Panc1 (cell line): ENCODE data around the gene FYN.

Source experiments
- POLR2AphosphoS5 ChIP-seq: IDR thresholded peaks from 2 replicates; pipeline ENCODE4 v1.6.1; 2012; ENCODE audit warnings: mild to moderate bottlenecking, low read depth, low read length, moderate library complexity
- SIN3A ChIP-seq: IDR thresholded peaks from 2 replicates; pipeline ENCODE4 v1.6.1; 2012; ENCODE audit warnings: low read depth, mild to moderate bottlenecking, low read length, moderate library complexity, borderline replicate concordance; ENCODE audit not compliant: insufficient read depth
- TF ChIP-seq, protein P1 (sequence below): fragments of 450-650 bp; IDR thresholded peaks from 2 replicates; pipeline ENCODE4 v1.5.1; 2017; ENCODE audit warnings: mild to moderate bottlenecking
- TF ChIP-seq, protein P2 (sequence below), 2 experiments: IDR thresholded peaks; 2 replicates each; pipeline ENCODE4 v1.6.1; 2011 to 2012; ENCODE audit warnings: low read depth in 2 of 2, control low read depth in 1 of 2, low read length in 1 of 2, mild to moderate bottlenecking in 1 of 2, moderate library complexity in 1 of 2; ENCODE audit not compliant: insufficient read depth in 1 of 2

DNA sequence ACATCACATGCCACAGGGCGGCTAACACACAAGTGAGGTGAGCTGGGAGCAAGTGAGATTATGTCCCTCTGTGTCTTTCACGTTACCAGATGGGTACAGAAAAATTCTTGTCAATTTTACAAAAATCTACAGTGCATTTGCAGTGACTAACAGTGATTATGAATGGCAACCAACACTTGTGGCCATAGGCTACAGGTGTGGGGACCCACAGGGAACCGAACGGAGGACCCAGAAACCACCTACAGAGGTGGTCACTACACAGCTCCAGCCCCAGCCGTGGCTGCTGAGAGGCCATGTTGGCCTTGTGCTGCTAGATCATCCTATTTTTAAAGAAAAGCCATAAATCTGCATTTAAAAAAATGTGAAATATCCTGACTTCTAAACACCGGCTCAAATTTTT, 50.2 kb downstream of the FYN start:
- TF ChIP-seq, protein P1, sequence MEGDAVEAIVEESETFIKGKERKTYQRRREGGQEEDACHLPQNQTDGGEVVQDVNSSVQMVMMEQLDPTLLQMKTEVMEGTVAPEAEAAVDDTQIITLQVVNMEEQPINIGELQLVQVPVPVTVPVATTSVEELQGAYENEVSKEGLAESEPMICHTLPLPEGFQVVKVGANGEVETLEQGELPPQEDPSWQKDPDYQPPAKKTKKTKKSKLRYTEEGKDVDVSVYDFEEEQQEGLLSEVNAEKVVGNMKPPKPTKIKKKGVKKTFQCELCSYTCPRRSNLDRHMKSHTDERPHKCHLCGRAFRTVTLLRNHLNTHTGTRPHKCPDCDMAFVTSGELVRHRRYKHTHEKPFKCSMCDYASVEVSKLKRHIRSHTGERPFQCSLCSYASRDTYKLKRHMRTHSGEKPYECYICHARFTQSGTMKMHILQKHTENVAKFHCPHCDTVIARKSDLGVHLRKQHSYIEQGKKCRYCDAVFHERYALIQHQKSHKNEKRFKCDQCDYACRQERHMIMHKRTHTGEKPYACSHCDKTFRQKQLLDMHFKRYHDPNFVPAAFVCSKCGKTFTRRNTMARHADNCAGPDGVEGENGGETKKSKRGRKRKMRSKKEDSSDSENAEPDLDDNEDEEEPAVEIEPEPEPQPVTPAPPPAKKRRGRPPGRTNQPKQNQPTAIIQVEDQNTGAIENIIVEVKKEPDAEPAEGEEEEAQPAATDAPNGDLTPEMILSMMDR, result no peak
- TF ChIP-seq, protein P2, sequence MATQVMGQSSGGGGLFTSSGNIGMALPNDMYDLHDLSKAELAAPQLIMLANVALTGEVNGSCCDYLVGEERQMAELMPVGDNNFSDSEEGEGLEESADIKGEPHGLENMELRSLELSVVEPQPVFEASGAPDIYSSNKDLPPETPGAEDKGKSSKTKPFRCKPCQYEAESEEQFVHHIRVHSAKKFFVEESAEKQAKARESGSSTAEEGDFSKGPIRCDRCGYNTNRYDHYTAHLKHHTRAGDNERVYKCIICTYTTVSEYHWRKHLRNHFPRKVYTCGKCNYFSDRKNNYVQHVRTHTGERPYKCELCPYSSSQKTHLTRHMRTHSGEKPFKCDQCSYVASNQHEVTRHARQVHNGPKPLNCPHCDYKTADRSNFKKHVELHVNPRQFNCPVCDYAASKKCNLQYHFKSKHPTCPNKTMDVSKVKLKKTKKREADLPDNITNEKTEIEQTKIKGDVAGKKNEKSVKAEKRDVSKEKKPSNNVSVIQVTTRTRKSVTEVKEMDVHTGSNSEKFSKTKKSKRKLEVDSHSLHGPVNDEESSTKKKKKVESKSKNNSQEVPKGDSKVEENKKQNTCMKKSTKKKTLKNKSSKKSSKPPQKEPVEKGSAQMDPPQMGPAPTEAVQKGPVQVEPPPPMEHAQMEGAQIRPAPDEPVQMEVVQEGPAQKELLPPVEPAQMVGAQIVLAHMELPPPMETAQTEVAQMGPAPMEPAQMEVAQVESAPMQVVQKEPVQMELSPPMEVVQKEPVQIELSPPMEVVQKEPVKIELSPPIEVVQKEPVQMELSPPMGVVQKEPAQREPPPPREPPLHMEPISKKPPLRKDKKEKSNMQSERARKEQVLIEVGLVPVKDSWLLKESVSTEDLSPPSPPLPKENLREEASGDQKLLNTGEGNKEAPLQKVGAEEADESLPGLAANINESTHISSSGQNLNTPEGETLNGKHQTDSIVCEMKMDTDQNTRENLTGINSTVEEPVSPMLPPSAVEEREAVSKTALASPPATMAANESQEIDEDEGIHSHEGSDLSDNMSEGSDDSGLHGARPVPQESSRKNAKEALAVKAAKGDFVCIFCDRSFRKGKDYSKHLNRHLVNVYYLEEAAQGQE (IDR thresholded peaks at IDR 0.05; ENCODE audit: insufficient read depth in 1 of 2, low read depth in 2 of 2, low read length in 1 of 2), result no peak
- TF ChIP-seq POLR2AphosphoS5 (no peak), SIN3A (no peak)
